HG03025 (cell line): ENCODE data around the gene ZIC5.

Source experiments
- ATAC-seq: cut with Tn5 transposase; IDR thresholded peaks from one replicate; pipeline ENCODE4 v1.9.1; 2021; ENCODE audit warnings: mild to moderate bottlenecking, moderate library complexity; ENCODE audit not compliant: unreplicated experiment, low FRiP score

ZIC5 gene

GRCh38 chr13:99977912-99978798, 6.6 kb upstream of the ZIC5 start:
- no peak for ATAC-seq

DNA sequence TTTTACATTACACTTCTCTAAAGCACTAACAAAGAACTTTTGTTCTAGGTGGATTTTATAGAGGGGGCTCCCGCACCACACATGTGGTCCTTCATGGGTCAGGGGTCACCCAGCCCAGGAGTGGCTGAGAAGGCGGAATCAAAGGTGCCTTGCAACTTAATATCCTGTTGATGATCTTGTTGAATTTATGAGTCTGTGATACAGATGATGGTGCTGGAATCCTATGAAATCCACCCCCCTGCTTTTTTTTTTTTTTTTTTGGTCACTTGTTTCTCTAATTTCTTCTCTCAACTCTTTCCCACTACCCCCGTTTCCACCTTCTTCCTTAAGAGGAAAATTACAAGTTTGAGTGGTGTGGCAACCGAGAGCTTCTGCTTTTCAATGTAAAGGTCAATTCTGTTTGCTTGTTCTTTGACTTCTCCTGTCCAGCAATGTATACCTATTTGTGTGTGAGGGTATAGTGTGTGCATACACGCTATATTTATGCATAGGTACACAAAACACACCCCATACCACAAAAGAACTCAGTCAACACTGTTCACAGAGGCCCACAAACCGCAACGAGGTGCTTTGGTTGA, 5.9 kb upstream of the ZIC5 start:
- no peak for ATAC-seq

- ATAC-seq: no peak
These were observed 5.0 kb upstream of the ZIC5 start for GRCh38 chr13:99976575-99976974.

DNA sequence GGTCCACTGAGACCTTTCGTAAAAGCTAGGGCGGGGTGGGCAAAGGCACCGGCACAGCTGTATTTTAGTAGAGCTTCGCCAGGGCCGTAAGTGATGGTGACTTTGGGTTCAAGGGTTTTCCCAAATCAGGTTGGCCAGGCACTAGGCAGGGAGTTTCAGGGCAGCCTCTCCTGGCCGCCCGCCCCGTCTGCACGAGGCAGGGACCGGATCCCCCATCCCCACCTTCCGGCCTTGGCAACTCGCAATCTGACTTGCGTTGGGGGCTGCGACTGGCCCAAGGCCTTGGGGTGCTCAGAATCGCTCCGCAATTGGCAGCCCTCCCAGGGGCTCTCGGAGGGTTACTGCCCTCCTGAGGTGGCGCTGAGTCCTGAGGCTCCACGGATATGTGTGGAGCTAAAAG, 4.1 kb upstream of the ZIC5 start:
- no peak for ATAC-seq

DNA sequence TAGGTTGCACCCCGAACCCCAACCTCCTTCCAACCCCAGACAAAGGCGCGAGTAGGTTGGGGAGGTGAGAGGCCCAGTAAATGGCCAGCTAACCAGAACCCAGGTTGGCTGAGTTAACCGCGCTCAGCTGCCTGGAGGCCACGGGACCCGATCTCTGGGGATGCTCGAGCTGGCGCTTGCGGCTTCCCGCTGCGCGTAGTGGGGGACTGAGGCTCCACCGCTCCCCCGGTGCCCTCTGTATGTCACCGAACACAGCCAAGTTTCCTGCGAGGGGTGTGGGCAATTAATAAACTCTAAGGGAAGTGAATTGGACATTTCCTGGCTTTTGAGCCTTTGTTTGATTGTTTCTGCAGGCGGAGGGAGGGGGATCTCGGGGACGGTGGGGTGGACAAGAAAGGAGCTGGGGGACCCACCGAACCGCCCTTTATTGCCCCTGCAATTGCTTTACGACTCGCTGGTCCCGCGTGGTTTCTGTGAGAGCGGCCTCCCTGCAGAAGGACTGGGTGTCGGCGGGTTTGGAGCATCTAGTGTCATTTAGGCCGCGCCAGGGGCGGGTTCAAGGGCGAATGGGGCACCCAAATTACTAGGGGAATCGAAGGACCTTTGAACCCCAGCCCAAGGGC, 3.5 kb upstream of the ZIC5 start:
- no peak for ATAC-seq

- ATAC-seq: no peak
These were observed 2.9 kb upstream of the ZIC5 start for GRCh38 chr13:99974296-99974938.

- ATAC-seq: no peak
These were observed 2.2 kb upstream of the ZIC5 start for GRCh38 chr13:99973808-99974185.

GRCh38 chr13:99973163-99973807, 1.7 kb upstream of the ZIC5 start:
- ATAC-seq: no peak

- ATAC-seq: no peak
These were observed 694 bp upstream of the ZIC5 start for GRCh38 chr13:99972190-99972731.

GRCh38 chr13:99970651-99971575, 654 bp downstream of the ZIC5 start:
- no peak for ATAC-seq

GRCh38 chr13:99969919-99970650, 1.5 kb downstream of the ZIC5 start:
- no peak for ATAC-seq

GRCh38 chr13:99969453-99969918, 2.1 kb downstream of the ZIC5 start:
- no peak for ATAC-seq

GRCh38 chr13:99968521-99969452, 2.8 kb downstream of the ZIC5 start:
- no peak for ATAC-seq

DNA sequence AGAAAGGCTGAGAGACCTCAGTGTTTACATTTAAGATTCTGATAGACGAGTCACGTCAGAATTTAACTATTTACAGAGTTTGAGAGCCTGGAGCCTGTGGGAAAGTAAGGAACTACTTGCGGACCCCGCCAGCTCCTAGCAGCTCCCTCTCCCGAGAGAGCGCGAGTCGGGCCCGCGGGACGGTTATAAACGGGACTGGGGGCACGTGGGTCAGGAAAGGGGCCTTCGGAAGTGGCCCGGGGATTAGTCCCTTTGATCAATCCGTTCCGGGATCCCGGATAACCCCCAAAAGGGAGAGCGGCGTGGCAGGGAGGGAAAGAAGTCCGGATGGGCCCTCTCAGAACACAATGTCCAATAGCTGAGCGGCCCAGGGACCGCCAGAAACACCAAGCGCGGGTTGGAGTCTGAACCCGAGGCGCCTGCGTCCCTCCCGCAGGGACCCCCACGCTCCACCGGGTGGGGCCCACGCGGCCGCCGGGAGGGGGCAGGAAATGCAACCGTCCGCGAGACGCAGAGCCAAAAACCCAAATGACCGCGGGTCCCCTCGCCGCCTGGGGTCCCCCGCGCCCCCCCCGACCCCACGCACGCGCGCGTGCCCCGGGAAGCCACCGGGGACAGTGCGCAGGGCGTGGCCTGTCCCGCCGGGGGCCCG, 3.6 kb downstream of the ZIC5 start:
- no peak for ATAC-seq

DNA sequence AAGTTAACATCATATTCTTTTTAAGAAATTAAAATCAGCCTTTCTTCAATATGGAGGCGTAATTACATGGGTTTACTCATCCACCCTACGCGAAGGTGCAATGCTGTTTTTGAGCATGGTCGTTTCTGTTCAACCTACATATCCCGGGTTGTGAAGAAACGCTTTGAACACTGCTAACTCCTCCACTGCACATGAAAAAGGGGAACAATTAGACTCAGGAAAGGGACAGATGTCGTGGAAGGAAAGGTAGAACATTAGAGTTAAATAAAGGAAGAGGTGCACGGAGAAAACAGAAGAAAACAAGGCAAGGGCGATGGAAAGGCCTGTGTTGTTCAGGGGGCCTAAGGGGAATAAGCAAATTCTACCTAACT, 4.1 kb downstream of the ZIC5 start:
- no peak for ATAC-seq

GRCh38 chr13:99966064-99966805, 5.3 kb downstream of the ZIC5 start:
- ATAC-seq: no peak
